ENCODE measurements around the gene B4GALNT4.
"Not testable (repeated sequence)": the region's sequence is repeated elsewhere in the genome, so short reads cannot be mapped to it uniquely, and the experiment has no call there.

The B4GALNT4 gene

GRCh38 chr11:376531-377173, 7.4 kb downstream of the B4GALNT4 start:
- no peak for DNase-seq

GRCh38 chr11:377174-377865, 8.0 kb downstream of the B4GALNT4 start:
- DNase-seq = no peak

- no peak for DNase-seq
Observed at GRCh38 chr11:377883-378500, 8.7 kb downstream of the B4GALNT4 start.

- DNase-seq = no peak
Observed at GRCh38 chr11:379205-380094, 10.2 kb downstream of the B4GALNT4 start.

- no peak for DNase-seq
Observed at GRCh38 chr11:380095-380480, 10.8 kb downstream of the B4GALNT4 start.

- DNase-seq = no peak
Observed at GRCh38 chr11:380491-380890, 11.2 kb downstream of the B4GALNT4 start.

GRCh38 chr11:380996-381395, 11.7 kb downstream of the B4GALNT4 start:
- no peak for DNase-seq

GRCh38 chr11:381501-382072, 12.3 kb downstream of the B4GALNT4 start:
- no peak for DNase-seq

- DNase-seq = no peak
Observed at GRCh38 chr11:382081-382629, 12.9 kb downstream of the B4GALNT4 start.

- no peak for DNase-seq
Observed at GRCh38 chr11:383431-383830, 14.1 kb downstream of the B4GALNT4 start.

- no peak for DNase-seq
Observed at GRCh38 chr11:384511-384910, 15.2 kb downstream of the B4GALNT4 start.

GRCh38 chr11:385594-386351, 16.5 kb downstream of the B4GALNT4 start:
- no peak for DNase-seq

GRCh38 chr11:386483-386882, 17.2 kb downstream of the B4GALNT4 start:
- no peak for DNase-seq

- DNase-seq = no peak
Observed at GRCh38 chr11:387193-387793, 18.0 kb downstream of the B4GALNT4 start.

GRCh38 chr11:389369-389768, 20.1 kb downstream of the B4GALNT4 start:
- DNase-seq = not testable (repeated sequence)

GRCh38 chr11:390175-390574, 20.9 kb downstream of the B4GALNT4 start:
- DNase-seq = no peak

- no peak for DNase-seq
Observed at GRCh38 chr11:391117-392017, 22.1 kb downstream of the B4GALNT4 start.

GRCh38 chr11:392102-392777, 22.9 kb downstream of the B4GALNT4 start:
- DNase-seq = no peak

- no peak for DNase-seq
Observed at GRCh38 chr11:393219-394033, 24.1 kb downstream of the B4GALNT4 start.
